Stomach smooth muscle (tissue), 2 donors: ENCODE measurements around the gene MATN1.

Experiments used
- H3K27ac ChIP-seq: one replicate; pipeline ENCODE4 v1.7.0; 2013; ENCODE audit warnings: mild to moderate bottlenecking, low read length, inconsistent platforms
- H3K27me3 ChIP-seq, 2 donors: one replicate each; pipeline ENCODE4 v1.7.0; 2013; ENCODE audit warnings: low read length in 2 of 2; ENCODE audit not compliant: insufficient read depth in 2 of 2, control insufficient read depth in 1 of 2
- H3K36me3 ChIP-seq, 2 donors: one replicate each; pipeline ENCODE4 v1.7.0; 2013; ENCODE audit warnings: low read length in 2 of 2; ENCODE audit not compliant: control insufficient read depth in 2 of 2, insufficient read depth in 2 of 2
- H3K4me1 ChIP-seq: one replicate; pipeline ENCODE4 v1.7.0; 2013; ENCODE audit warnings: low read length; ENCODE audit not compliant: control insufficient read depth, insufficient read depth
- H3K4me3 ChIP-seq, 2 donors: one replicate each; pipeline ENCODE4 v1.7.0; 2013; ENCODE audit warnings: low read length in 2 of 2
- H3K9ac ChIP-seq, 2 donors: one replicate each; pipeline ENCODE4 v1.7.0; 2013; ENCODE audit warnings: low read length in 2 of 2, mild to moderate bottlenecking in 1 of 2
- H3K9me3 ChIP-seq, 2 donors: one replicate each; pipeline ENCODE4 v1.7.0; 2013; ENCODE audit warnings: low read length in 2 of 2; ENCODE audit not compliant: control insufficient read depth in 2 of 2
- donor health status: healthy.
- donor health status: Pancreatic carcinoma.

The MATN1 gene

GRCh38 chr1:30735668-30736498 is 12.5 kb upstream of the MATN1 start:
- Histone ChIP-seq H3K27ac (no peak overlapping the region), H3K9me3 (peaks cover 0 to 4% of the 10 kb centered on the region in 2 donors), H3K36me3 (no peaks in the 10 kb centered on the region)

GRCh38 chr1:30735124-30735523 is 11.7 kb upstream of the MATN1 start:
- Histone ChIP-seq H3K9ac (no peak overlapping the region), H3K27ac (no peak overlapping the region), H3K27me3 (peaks cover 0 to 3% of the 10 kb centered on the region in 2 donors), H3K9me3 (peaks cover 0 to 4% of the 10 kb centered on the region in 2 donors), H3K4me3 (no peak overlapping the region), H3K36me3 (no peaks in the 10 kb centered on the region), H3K4me1 (no peaks in the 10 kb centered on the region)

More at GRCh38 chr1:30735668-30736498, 12.5 kb upstream of the MATN1 start:
- H3K4me1 ChIP-seq: no peaks in the 10 kb centered on the region
- no peak overlapping the region for H3K9ac ChIP-seq
- no peak overlapping the region for H3K4me3 ChIP-seq
- peaks cover 0 to 3% of the 10 kb centered on the region in 2 donors for H3K27me3 ChIP-seq

GRCh38 chr1:30734580-30734979 is 11.2 kb upstream of the MATN1 start:
- Histone ChIP-seq H3K36me3 (no peaks in the 10 kb centered on the region), H3K27me3 (peaks cover 0 to 3% of the 10 kb centered on the region in 2 donors), H3K9ac (no peak overlapping the region), H3K4me3 (no peak overlapping the region), H3K4me1 (no peaks in the 10 kb centered on the region), H3K9me3 (peaks cover 0 to 4% of the 10 kb centered on the region in 2 donors), H3K27ac (no peak overlapping the region)

- Histone ChIP-seq H3K4me3 (no peak overlapping the region), H3K9ac (no peak overlapping the region), H3K27ac (no peak overlapping the region), H3K9me3 (peaks cover 0 to 4% of the 10 kb centered on the region in 2 donors), H3K4me1 (no peaks in the 10 kb centered on the region), H3K36me3 (no peaks in the 10 kb centered on the region), H3K27me3 (peaks cover 0 to 3% of the 10 kb centered on the region in 2 donors)
These were observed 10.7 kb upstream of the MATN1 start for GRCh38 chr1:30734106-30734505.

- H3K27me3 ChIP-seq: no peaks in the 10 kb centered on the region
- H3K36me3 ChIP-seq: no peaks in the 10 kb centered on the region
- no peak overlapping the region for H3K9ac ChIP-seq
- peaks cover 0 to 4% of the 10 kb centered on the region in 2 donors for H3K9me3 ChIP-seq
- no peak overlapping the region for H3K27ac ChIP-seq
- H3K4me3 ChIP-seq: no peak overlapping the region
- no peaks in the 10 kb centered on the region for H3K4me1 ChIP-seq
These were observed 10.1 kb upstream of the MATN1 start for GRCh38 chr1:30733493-30733892.

- H3K9ac ChIP-seq: no peak overlapping the region
- H3K27me3 ChIP-seq: no peaks in the 10 kb centered on the region
- H3K27ac ChIP-seq: no peak overlapping the region
- H3K4me1 ChIP-seq: no peaks in the 10 kb centered on the region
- no peak overlapping the region for H3K4me3 ChIP-seq
- no peaks in the 10 kb centered on the region for H3K9me3 ChIP-seq
- H3K36me3 ChIP-seq: no peaks in the 10 kb centered on the region
These were observed 9.1 kb upstream of the MATN1 start for GRCh38 chr1:30732277-30732996.

GRCh38 chr1:30731806-30732276 is 8.5 kb upstream of the MATN1 start:
- Histone ChIP-seq H3K36me3 (no peaks in the 10 kb centered on the region), H3K27me3 (no peaks in the 10 kb centered on the region), H3K9ac (no peak overlapping the region), H3K27ac (no peak overlapping the region), H3K4me1 (no peaks in the 10 kb centered on the region), H3K9me3 (no peaks in the 10 kb centered on the region), H3K4me3 (no peak overlapping the region)

GRCh38 chr1:30731109-30731805 is 7.9 kb upstream of the MATN1 start:
- Histone ChIP-seq H3K4me3 (no peak overlapping the region), H3K9ac (no peak overlapping the region), H3K4me1 (no peaks in the 10 kb centered on the region), H3K9me3 (no peaks in the 10 kb centered on the region), H3K27me3 (no peaks in the 10 kb centered on the region), H3K27ac (no peak overlapping the region), H3K36me3 (no peaks in the 10 kb centered on the region)

- Histone ChIP-seq H3K4me3 (no peak overlapping the region), H3K27ac (no peak overlapping the region), H3K9ac (no peak overlapping the region), H3K4me1 (no peaks in the 10 kb centered on the region), H3K36me3 (peaks cover 0 to 3% of the 10 kb centered on the region in 2 donors), H3K9me3 (no peaks in the 10 kb centered on the region), H3K27me3 (no peaks in the 10 kb centered on the region)
These were observed 7.1 kb upstream of the MATN1 start for GRCh38 chr1:30730346-30731108.

GRCh38 chr1:30729901-30730300 is 6.5 kb upstream of the MATN1 start:
- peaks cover 0 to 3% of the 10 kb centered on the region in 2 donors for H3K36me3 ChIP-seq
- H3K27me3 ChIP-seq: no peaks in the 10 kb centered on the region
- no peak overlapping the region for H3K4me3 ChIP-seq
- H3K9ac ChIP-seq: no peak overlapping the region
- H3K4me1 ChIP-seq: no peaks in the 10 kb centered on the region
- H3K27ac ChIP-seq: no peak overlapping the region
- no peaks in the 10 kb centered on the region for H3K9me3 ChIP-seq
